CD4-positive, alpha-beta T cell (primary cell): Measurements from ENCODE around the gene PPP1R36. TPM values are rescaled to one million over a fixed set of nuclear protein-coding genes. Genes with fewer than 3 reads are reported as not detected.
"Not testable (repeated sequence)": the region's sequence is repeated elsewhere in the genome, so short reads cannot be mapped to it uniquely, and the experiment has no call there.

ENCODE experiments used
- ATAC-seq: fragments of 200-7000 bp; cut with Tn5 transposase; one replicate; pipeline ENCODE4 v1.10.0; 2022; ENCODE audit warnings: mild to moderate bottlenecking; ENCODE audit not compliant: poor library complexity
- CTCF ChIA-PET: fragments of 350-600 bp; sonication (Branson Sonifier 250); formaldehyde crosslinking; loops from one replicate; lab custom pipeline; 2021; ENCODE audit warnings: antibody characterized with exemption, inconsistent platforms; lab: Charles Lee
- POLR2A ChIA-PET: fragments of 350-600 bp; sonication (Branson Sonifier 250); formaldehyde crosslinking; loops from one replicate; lab custom pipeline; 2021; ENCODE audit warnings: antibody characterized with exemption, inconsistent platforms; lab: Charles Lee
- DNase-seq, 14 experiments: peaks; one replicate each; pipeline ENCODE4 v3.0.0-alpha.2; 2013 to 2020; ENCODE audit warnings: mixed read lengths in 2 of 14
- H3K27ac ChIP-seq, 2 donors: one replicate each; pipeline versions ENCODE4 v1.5.1 to v1.7.0; 2013; ENCODE audit warnings: low read length in 2 of 2, low read depth in 1 of 2, mild to moderate bottlenecking in 1 of 2
- H3K27me3 ChIP-seq, 2 experiments: 1 replicate in 1 of 2; 2 replicates in 1 of 2; pipeline versions ENCODE4 v1.6.1 to v1.7.0; 2013; ENCODE audit warnings: low read length in 2 of 2, control low read depth in 1 of 2, mild to moderate bottlenecking in 1 of 2, moderate library complexity in 1 of 2; ENCODE audit not compliant: insufficient read depth in 2 of 2, control insufficient read depth in 1 of 2
- H3K36me3 ChIP-seq: one replicate; pipeline ENCODE4 v1.6.1; 2013; ENCODE audit warnings: low read length, control low read depth; ENCODE audit not compliant: insufficient read depth
- H3K4me1 ChIP-seq: one replicate; pipeline ENCODE4 v1.6.1; 2013; ENCODE audit warnings: low read length, control low read depth; ENCODE audit not compliant: insufficient read depth
- H3K4me3 ChIP-seq: one replicate; pipeline ENCODE4 v1.5.1; 2013; ENCODE audit warnings: mild to moderate bottlenecking, low read length, moderate library complexity
- H3K9me3 ChIP-seq, 2 experiments: 1 replicate in 1 of 2; 2 replicates in 1 of 2; pipeline versions ENCODE4 v1.6.1 to v1.7.0; 2013; ENCODE audit warnings: low read length in 2 of 2, mild to moderate bottlenecking in 2 of 2, control low read depth in 1 of 2, moderate library complexity in 1 of 2; ENCODE audit not compliant: control insufficient read depth in 1 of 2, insufficient read depth in 1 of 2
- H3K27ac Mint-ChIP-seq: one replicate; pipeline ENCODE4 v1.8.0; 2020; ENCODE audit warnings: mixed read lengths
- H3K27me3 Mint-ChIP-seq: one replicate; pipeline ENCODE4 v1.8.0; 2021; ENCODE audit warnings: mixed read lengths
- H3K36me3 Mint-ChIP-seq: one replicate; pipeline ENCODE4 v1.8.0; 2021; ENCODE audit warnings: low read depth, mixed read lengths
- H3K4me1 Mint-ChIP-seq: one replicate; pipeline ENCODE4 v1.8.0; 2021; ENCODE audit warnings: low read depth, mixed read lengths
- H3K4me3 Mint-ChIP-seq: one replicate; pipeline ENCODE4 v1.8.0; 2020; ENCODE audit warnings: mild to moderate bottlenecking, mixed read lengths
- H3K9me3 Mint-ChIP-seq: one replicate; pipeline ENCODE4 v1.8.0; 2020; ENCODE audit warnings: mixed read lengths
- intact Hi-C, 2 experiments: fragments of 100-400 bp; cut with DNase I in 1 of 2; cut with micrococcal nuclease in 1 of 2; formaldehyde crosslinking; loops; one replicate each; pipeline versions ENCODE4 v1.15.1 to v1.9.0; 2023 to 2025; cut with DNase I, micrococcal nuclease
- total RNA-seq, 174 experiments: library from RNA in 2 of 174; stranded (reverse) in 2 of 174; gene quantifications; one replicate each; pipeline ENCODE4 v1.2.3 and lab custom pipeline; 2021 to 2026
- TF ChIP-seq, protein P1 (sequence below): fragments of 200-600 bp; IDR thresholded peaks from one replicate; pipeline ENCODE4 v1.8.0; 2022; ENCODE audit warnings: antibody characterized with exemption, mild to moderate bottlenecking

Gene PPP1R36
- total RNA-seq, 2 experiments from 2014 or later: not detected

DNA sequence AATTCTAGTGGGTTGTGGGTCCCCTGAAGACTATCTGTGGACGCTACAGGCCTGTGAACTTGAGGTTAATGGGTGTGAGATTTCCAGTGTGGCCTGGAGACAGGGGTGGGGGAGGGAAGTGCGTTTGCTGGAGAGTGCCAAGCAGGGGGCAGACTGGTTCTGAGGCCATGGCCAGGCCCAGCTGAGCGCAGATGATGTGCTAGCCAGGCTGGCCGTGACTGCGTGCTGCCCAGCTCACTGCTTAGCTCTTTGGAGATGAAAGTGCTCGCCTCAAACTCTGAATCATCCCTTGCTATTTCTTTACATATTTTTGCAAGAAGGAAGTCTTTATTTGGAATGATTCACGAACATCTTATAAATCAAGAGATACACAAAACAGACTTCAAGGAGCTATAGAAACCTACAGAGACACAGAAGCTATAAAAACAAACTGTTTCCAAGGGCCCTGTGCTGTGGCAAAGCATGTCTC lies 79.2 kb downstream of the PPP1R36 start:
- ChIA-PET POLR2A (no interaction called here), CTCF (interaction anchor here (0.8 to 1.3 kb wide), 2 partner anchors 11 to 30 kb away, joined by 3 read pairs; no protein-coding TSS in a partner anchor)
- H3K4me3 Mint-ChIP-seq: no peak overlapping the region
- TF ChIP-seq, protein P1, sequence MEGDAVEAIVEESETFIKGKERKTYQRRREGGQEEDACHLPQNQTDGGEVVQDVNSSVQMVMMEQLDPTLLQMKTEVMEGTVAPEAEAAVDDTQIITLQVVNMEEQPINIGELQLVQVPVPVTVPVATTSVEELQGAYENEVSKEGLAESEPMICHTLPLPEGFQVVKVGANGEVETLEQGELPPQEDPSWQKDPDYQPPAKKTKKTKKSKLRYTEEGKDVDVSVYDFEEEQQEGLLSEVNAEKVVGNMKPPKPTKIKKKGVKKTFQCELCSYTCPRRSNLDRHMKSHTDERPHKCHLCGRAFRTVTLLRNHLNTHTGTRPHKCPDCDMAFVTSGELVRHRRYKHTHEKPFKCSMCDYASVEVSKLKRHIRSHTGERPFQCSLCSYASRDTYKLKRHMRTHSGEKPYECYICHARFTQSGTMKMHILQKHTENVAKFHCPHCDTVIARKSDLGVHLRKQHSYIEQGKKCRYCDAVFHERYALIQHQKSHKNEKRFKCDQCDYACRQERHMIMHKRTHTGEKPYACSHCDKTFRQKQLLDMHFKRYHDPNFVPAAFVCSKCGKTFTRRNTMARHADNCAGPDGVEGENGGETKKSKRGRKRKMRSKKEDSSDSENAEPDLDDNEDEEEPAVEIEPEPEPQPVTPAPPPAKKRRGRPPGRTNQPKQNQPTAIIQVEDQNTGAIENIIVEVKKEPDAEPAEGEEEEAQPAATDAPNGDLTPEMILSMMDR: no peak
- H3K9me3 Mint-ChIP-seq: no peaks in the 10 kb centered on the region
- H3K36me3 ChIP-seq: no peaks in the 10 kb centered on the region
- no peaks in the 10 kb centered on the region for H3K4me1 ChIP-seq
- no peak overlapping the region for H3K27ac Mint-ChIP-seq
- DNase-seq: no peak
- H3K27ac ChIP-seq: no peak overlapping the region
- H3K4me1 Mint-ChIP-seq: no peaks in the 10 kb centered on the region
- ATAC-seq: no peak
- H3K9me3 ChIP-seq: no peaks in the 10 kb centered on the region
- no peaks in the 10 kb centered on the region for H3K36me3 Mint-ChIP-seq
- no peaks in the 10 kb centered on the region for H3K27me3 ChIP-seq
- no peak overlapping the region for H3K4me3 ChIP-seq
- H3K27me3 Mint-ChIP-seq: no peaks in the 10 kb centered on the region
- intact Hi-C loops: no loop called here

GRCh38 chr14:64630778-64631177 lies 81.0 kb downstream of the PPP1R36 start:
- Histone ChIP-seq H3K4me3 (no peak overlapping the region), H3K36me3 (no peaks in the 10 kb centered on the region), H3K4me1 (no peaks in the 10 kb centered on the region), H3K9me3 (no peaks in the 10 kb centered on the region), H3K27me3 (no peaks in the 10 kb centered on the region), H3K27ac (no peak overlapping the region)
- no peak for DNase-seq
- POLR2A ChIA-PET: no interaction called here
- no peaks in the 10 kb centered on the region for H3K9me3 Mint-ChIP-seq
- TF ChIP-seq, protein P1: no peak
- intact Hi-C loops: no loop called here
- H3K4me1 Mint-ChIP-seq: no peaks in the 10 kb centered on the region
- CTCF ChIA-PET: no interaction called here
- no peak overlapping the region for H3K27ac Mint-ChIP-seq
- ATAC-seq: no peak
- no peak overlapping the region for H3K4me3 Mint-ChIP-seq
- H3K36me3 Mint-ChIP-seq: no peaks in the 10 kb centered on the region
- H3K27me3 Mint-ChIP-seq: no peaks in the 10 kb centered on the region

DNA sequence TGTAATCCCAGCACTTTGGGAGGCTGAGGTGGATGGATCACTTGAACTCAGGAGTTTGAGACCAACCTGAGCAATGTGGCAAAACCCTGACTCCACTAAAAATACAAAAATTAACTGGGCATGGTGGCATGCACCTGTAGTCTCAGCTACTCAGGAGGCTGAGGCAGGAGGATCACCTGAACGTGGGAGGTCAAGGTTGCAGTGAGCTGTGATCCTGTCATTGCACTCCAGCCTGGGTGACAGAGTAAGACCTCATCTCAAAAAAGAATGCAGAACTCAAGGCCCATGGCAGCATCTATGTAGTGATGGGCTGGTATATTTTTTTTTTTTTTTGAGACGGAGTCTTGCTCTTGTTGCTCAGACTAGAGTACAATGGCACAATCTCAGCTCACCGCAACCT lies 81.5 kb downstream of the PPP1R36 start:
- H3K27ac ChIP-seq, CTCF ChIA-PET, DNase-seq, H3K4me3 ChIP-seq, H3K36me3 ChIP-seq, H3K36me3 Mint-ChIP-seq, H3K4me1 Mint-ChIP-seq, H3K27me3 ChIP-seq, ATAC-seq, intact Hi-C loops, H3K4me1 ChIP-seq, H3K9me3 ChIP-seq, H3K9me3 Mint-ChIP-seq, H3K4me3 Mint-ChIP-seq, H3K27me3 Mint-ChIP-seq, H3K27ac Mint-ChIP-seq, POLR2A ChIA-PET: not testable (repeated sequence)

- Mint-ChIP-seq H3K27ac (no peak overlapping the region), H3K4me1 (no peaks in the 10 kb centered on the region), H3K36me3 (no peaks in the 10 kb centered on the region), H3K9me3 (no peaks in the 10 kb centered on the region), H3K27me3 (peaks cover 4% of the 10 kb centered on the region), H3K4me3 (no peak overlapping the region)
- H3K36me3 ChIP-seq: no peaks in the 10 kb centered on the region
- ChIA-PET POLR2A (interaction anchor here (0.6 kb wide), 1 partner anchor 135 kb away, joined by 3 read pairs; no protein-coding TSS in a partner anchor), CTCF (no interaction called here)
- DNase-seq (no peak), ATAC-seq (no peak)
- H3K4me3 ChIP-seq: no peak overlapping the region
- peaks cover 6% of the 10 kb centered on the region for H3K4me1 ChIP-seq
- no peaks in the 10 kb centered on the region for H3K9me3 ChIP-seq
- no peak overlapping the region for H3K27ac ChIP-seq
- TF ChIP-seq, protein P1: no peak
- intact Hi-C loops: no loop called here
- peaks cover 0 to 3% of the 10 kb centered on the region in 2 experiments for H3K27me3 ChIP-seq
These were observed 82.3 kb downstream of the PPP1R36 start for GRCh38 chr14:64632056-64632455.
